A549 (cell line): ENCODE data around the gene ANKRD27.

Experiments
- CEBPB ChIP-seq, 2 experiments: fragments of >200 bp in 1 of 2; sonication (Bioruptor Twin) in 1 of 2; formaldehyde crosslinking in 1 of 2; IDR thresholded peaks; 2 replicates each; pipeline ENCODE4 v1.6.1; 2012 to 2016
- EP300 ChIP-seq, 2 experiments: fragments of >200 bp; sonication (Bioruptor Twin); formaldehyde crosslinking; IDR thresholded peaks; 2 replicates in 1 of 2; 3 replicates in 1 of 2; pipeline ENCODE4 v1.6.1; 2016 to 2017
- GATA3 ChIP-seq: IDR thresholded peaks from 2 replicates; pipeline ENCODE4 v1.6.1; 2012; ENCODE audit warnings: borderline replicate concordance
- HDAC2 ChIP-seq: fragments of 200-600 bp; sonication (generic); IDR thresholded peaks from 2 replicates; pipeline ENCODE4 v1.6.1; 2016
- JUN ChIP-seq, 2 experiments: fragments of >200 bp; sonication (Bioruptor Twin); formaldehyde crosslinking; IDR thresholded peaks; 2 replicates in 1 of 2; 3 replicates in 1 of 2; pipeline ENCODE4 v1.6.1; 2016 to 2017
- NR3C1 ChIP-seq: fragments of >200 bp; sonication (Bioruptor Twin); formaldehyde crosslinking; IDR thresholded peaks from 3 replicates; pipeline ENCODE4 v1.6.1; 2017
- POLR2A ChIP-seq: IDR thresholded peaks from 2 replicates; pipeline ENCODE4 v1.6.1; 2012; ENCODE audit warnings: mild to moderate bottlenecking, low read length
- RFX5 ChIP-seq: fragments of 450-650 bp; IDR thresholded peaks from 2 replicates; pipeline ENCODE4 v1.7.1; 2014; ENCODE audit warnings: antibody characterized with exemption, mild to moderate bottlenecking, moderate library complexity
- ZSCAN20 ChIP-seq: fragments of 250-450 bp; sonication (Bioruptor Pico); IDR thresholded peaks from 2 replicates; pipeline ENCODE4 v1.8.0; 2022; ENCODE audit warnings: mild to moderate bottlenecking, moderate library complexity
- TF ChIP-seq, protein P1 (sequence below): fragments of >200 bp; sonication (Bioruptor Twin); formaldehyde crosslinking; IDR thresholded peaks from 3 replicates; pipeline ENCODE4 v1.5.1; 2016
- TF ChIP-seq, protein P2 (sequence below): IDR thresholded peaks from 2 replicates; pipeline ENCODE4 v1.6.1; 2012
- TF ChIP-seq, protein P3 (sequence below): fragments of 250-450 bp; sonication (Bioruptor Pico); IDR thresholded peaks from 2 replicates; pipeline ENCODE4 v1.5.0; 2021; ENCODE audit warnings: mild to moderate bottlenecking, moderate library complexity, borderline replicate concordance

- TF ChIP-seq, protein P1, sequence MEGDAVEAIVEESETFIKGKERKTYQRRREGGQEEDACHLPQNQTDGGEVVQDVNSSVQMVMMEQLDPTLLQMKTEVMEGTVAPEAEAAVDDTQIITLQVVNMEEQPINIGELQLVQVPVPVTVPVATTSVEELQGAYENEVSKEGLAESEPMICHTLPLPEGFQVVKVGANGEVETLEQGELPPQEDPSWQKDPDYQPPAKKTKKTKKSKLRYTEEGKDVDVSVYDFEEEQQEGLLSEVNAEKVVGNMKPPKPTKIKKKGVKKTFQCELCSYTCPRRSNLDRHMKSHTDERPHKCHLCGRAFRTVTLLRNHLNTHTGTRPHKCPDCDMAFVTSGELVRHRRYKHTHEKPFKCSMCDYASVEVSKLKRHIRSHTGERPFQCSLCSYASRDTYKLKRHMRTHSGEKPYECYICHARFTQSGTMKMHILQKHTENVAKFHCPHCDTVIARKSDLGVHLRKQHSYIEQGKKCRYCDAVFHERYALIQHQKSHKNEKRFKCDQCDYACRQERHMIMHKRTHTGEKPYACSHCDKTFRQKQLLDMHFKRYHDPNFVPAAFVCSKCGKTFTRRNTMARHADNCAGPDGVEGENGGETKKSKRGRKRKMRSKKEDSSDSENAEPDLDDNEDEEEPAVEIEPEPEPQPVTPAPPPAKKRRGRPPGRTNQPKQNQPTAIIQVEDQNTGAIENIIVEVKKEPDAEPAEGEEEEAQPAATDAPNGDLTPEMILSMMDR = no peak
- TF ChIP-seq, protein P2, sequence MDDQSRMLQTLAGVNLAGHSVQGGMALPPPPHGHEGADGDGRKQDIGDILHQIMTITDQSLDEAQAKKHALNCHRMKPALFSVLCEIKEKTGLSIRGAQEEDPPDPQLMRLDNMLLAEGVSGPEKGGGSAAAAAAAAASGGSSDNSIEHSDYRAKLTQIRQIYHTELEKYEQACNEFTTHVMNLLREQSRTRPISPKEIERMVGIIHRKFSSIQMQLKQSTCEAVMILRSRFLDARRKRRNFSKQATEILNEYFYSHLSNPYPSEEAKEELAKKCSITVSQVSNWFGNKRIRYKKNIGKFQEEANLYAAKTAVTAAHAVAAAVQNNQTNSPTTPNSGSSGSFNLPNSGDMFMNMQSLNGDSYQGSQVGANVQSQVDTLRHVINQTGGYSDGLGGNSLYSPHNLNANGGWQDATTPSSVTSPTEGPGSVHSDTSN = no peak
- TF ChIP-seq ZSCAN20 (CRISPR knock-in tag) (no peak), CEBPB (IDR thresholded peaks at IDR 0.05) (no peak), GATA3 (no peak), JUN (IDR thresholded peaks at IDR 0.05) (no peak), NR3C1 (no peak), RFX5 (no peak), POLR2A (no peak), EP300 (IDR thresholded peaks at IDR 0.05) (no peak), HDAC2 (no peak)
- TF ChIP-seq, protein P3, sequence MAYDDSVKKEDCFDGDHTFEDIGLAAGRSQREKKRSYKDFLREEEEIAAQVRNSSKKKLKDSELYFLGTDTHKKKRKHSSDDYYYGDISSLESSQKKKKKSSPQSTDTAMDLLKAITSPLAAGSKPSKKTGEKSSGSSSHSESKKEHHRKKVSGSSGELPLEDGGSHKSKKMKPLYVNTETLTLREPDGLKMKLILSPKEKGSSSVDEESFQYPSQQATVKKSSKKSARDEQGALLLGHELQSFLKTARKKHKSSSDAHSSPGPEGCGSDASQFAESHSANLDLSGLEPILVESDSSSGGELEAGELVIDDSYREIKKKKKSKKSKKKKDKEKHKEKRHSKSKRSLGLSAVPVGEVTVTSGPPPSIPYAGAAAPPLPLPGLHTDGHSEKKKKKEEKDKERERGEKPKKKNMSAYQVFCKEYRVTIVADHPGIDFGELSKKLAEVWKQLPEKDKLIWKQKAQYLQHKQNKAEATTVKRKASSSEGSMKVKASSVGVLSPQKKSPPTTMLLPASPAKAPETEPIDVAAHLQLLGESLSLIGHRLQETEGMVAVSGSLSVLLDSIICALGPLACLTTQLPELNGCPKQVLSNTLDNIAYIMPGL = no peak
Measured at GRCh38 chr19:32580353-32580900, 94.6 kb downstream of the ANKRD27 start.
